KOPT-K1 (cell line): Measurements from ENCODE around the gene MRPL48.
"Not testable (repeated sequence)": the region's sequence is repeated elsewhere in the genome, so short reads cannot be mapped to it uniquely, and the experiment has no call there.

Experiments used
- H3K27ac ChIP-seq: fragments of 200-600 bp; sonication (generic); 2 replicates; pipeline ENCODE4 v1.5.1; 2016; ENCODE audit warnings: antibody characterized with exemption, mild to moderate bottlenecking, low read depth, low read length; ENCODE audit not compliant: poor library complexity, severe bottlenecking
- H3K36me3 ChIP-seq: fragments of 200-600 bp; sonication (generic); 2 replicates; pipeline ENCODE4 v1.5.1; 2017; ENCODE audit warnings: antibody characterized with exemption, mild to moderate bottlenecking, low read length, moderate library complexity; ENCODE audit not compliant: insufficient read depth
- H3K9me3 ChIP-seq: fragments of 200-600 bp; sonication (generic); 2 replicates; pipeline ENCODE4 v1.5.1; 2017; ENCODE audit warnings: antibody characterized with exemption, low read length, mild to moderate bottlenecking; ENCODE audit not compliant: insufficient read depth, poor library complexity, severe bottlenecking

The MRPL48 gene

GRCh38 chr11:73760135-73760678 lies 27.5 kb upstream of the MRPL48 start:
- Histone ChIP-seq H3K27ac (peak overlapping the region; percentile 78), H3K9me3 (no peaks in the 10 kb centered on the region), H3K36me3 (no peaks in the 10 kb centered on the region)

GRCh38 chr11:73760679-73761402 lies 26.8 kb upstream of the MRPL48 start, which contains the start of gene RAB6A:
Gene RAB6A, minus strand, starts transcription at chr11:73761074. Its CDS starts 439 bp downstream, at chr11:73760635.
- H3K9me3 ChIP-seq, result no peaks in the 10 kb centered on the region
- H3K27ac ChIP-seq, result peak within 1 kb of the TSS; percentile 78
- H3K36me3 ChIP-seq, result no peaks in the 10 kb centered on the region

GRCh38 chr11:73761403-73761945 lies 26.2 kb upstream of the MRPL48 start:
- Histone ChIP-seq H3K27ac (peak overlapping the region; percentile 78), H3K36me3 (no peaks in the 10 kb centered on the region), H3K9me3 (no peaks in the 10 kb centered on the region)

GRCh38 chr11:73762732-73763131 lies 24.9 kb upstream of the MRPL48 start:
- Histone ChIP-seq H3K9me3 (no peaks in the 10 kb centered on the region), H3K36me3 (no peaks in the 10 kb centered on the region), H3K27ac (no peak overlapping the region)

GRCh38 chr11:73766763-73767162 lies 20.9 kb upstream of the MRPL48 start:
- H3K36me3 ChIP-seq, result no peaks in the 10 kb centered on the region
- no peaks in the 10 kb centered on the region for H3K9me3 ChIP-seq
- no peak overlapping the region for H3K27ac ChIP-seq

GRCh38 chr11:73770811-73771210 lies 16.9 kb upstream of the MRPL48 start:
- H3K36me3 ChIP-seq, H3K27ac ChIP-seq, H3K9me3 ChIP-seq: not testable (repeated sequence)

GRCh38 chr11:73779084-73779902 lies 8.4 kb upstream of the MRPL48 start:
- H3K9me3 ChIP-seq, result no peaks in the 10 kb centered on the region
- H3K27ac ChIP-seq, result peak overlapping the region; percentile 83
- H3K36me3 ChIP-seq, result no peaks in the 10 kb centered on the region

- no peaks in the 10 kb centered on the region for H3K36me3 ChIP-seq
- H3K9me3 ChIP-seq, result no peaks in the 10 kb centered on the region
- H3K27ac ChIP-seq, result no peak overlapping the region
Measured at GRCh38 chr11:73781303-73781702, 6.4 kb upstream of the MRPL48 start.

GRCh38 chr11:73783483-73784020 lies 4.1 kb upstream of the MRPL48 start:
- H3K9me3 ChIP-seq, result no peaks in the 10 kb centered on the region
- no peak overlapping the region for H3K27ac ChIP-seq

GRCh38 chr11:73784080-73784634 lies 3.5 kb upstream of the MRPL48 start:
- no peaks in the 10 kb centered on the region for H3K36me3 ChIP-seq
- no peaks in the 10 kb centered on the region for H3K9me3 ChIP-seq
- no peak overlapping the region for H3K27ac ChIP-seq

More at GRCh38 chr11:73783483-73784020, 4.1 kb upstream of the MRPL48 start:
- H3K36me3 ChIP-seq, result no peaks in the 10 kb centered on the region

GRCh38 chr11:73784734-73785133 lies 2.9 kb upstream of the MRPL48 start:
- no peaks in the 10 kb centered on the region for H3K36me3 ChIP-seq
- H3K9me3 ChIP-seq, result no peaks in the 10 kb centered on the region
- H3K27ac ChIP-seq, result no peak overlapping the region

- not testable (repeated sequence) for H3K36me3 ChIP-seq, H3K9me3 ChIP-seq, H3K27ac ChIP-seq
Measured at GRCh38 chr11:73785467-73785866, 2.2 kb upstream of the MRPL48 start.

GRCh38 chr11:73787051-73787642 lies 527 bp upstream of the MRPL48 start:
- Histone ChIP-seq H3K9me3 (no peaks in the 10 kb centered on the region), H3K36me3 (peaks cover 5% of the 10 kb centered on the region; the same call in 1 of the 2 replicates), H3K27ac (peak overlapping the region; percentile 96)

- H3K36me3 ChIP-seq, result peaks cover 11% of the 10 kb centered on the region; the same call in 1 of the 2 replicates
- H3K9me3 ChIP-seq, result no peaks in the 10 kb centered on the region
- peak overlapping the region; percentile 96 for H3K27ac ChIP-seq
Measured at GRCh38 chr11:73789279-73789670, 1.6 kb downstream of the MRPL48 start.
